Progenitor cell of endocrine pancreas (in vitro differentiated cells): ENCODE data around the gene ADGRV1. TPM values are rescaled to one million over a fixed set of nuclear protein-coding genes. Genes with fewer than 3 reads are reported as not detected.
A peak's percentile ranks its signal among the peaks of the same experiment; 100 is the strongest.

ENCODE experiments used
- DNase-seq: peaks from one replicate; pipeline ENCODE4 v3.0.0; 2021; ENCODE audit warnings: low spot score; ENCODE audit not compliant: unreplicated experiment
- H3K27ac Mint-ChIP-seq: 2 replicates; pipeline ENCODE4 v1.8.0; 2021; ENCODE audit warnings: mild to moderate bottlenecking, moderate library complexity, mixed read lengths
- H3K27me3 Mint-ChIP-seq: 2 replicates; pipeline ENCODE4 v1.8.0; 2021; ENCODE audit warnings: mixed read lengths
- H3K36me3 Mint-ChIP-seq: 2 replicates; pipeline ENCODE4 v1.8.0; 2022; ENCODE audit warnings: mixed read lengths; ENCODE audit not compliant: insufficient read depth
- H3K4me1 Mint-ChIP-seq: 2 replicates; pipeline ENCODE4 v1.8.0; 2021; ENCODE audit warnings: low read depth, mixed read lengths
- H3K4me3 Mint-ChIP-seq: 2 replicates; pipeline ENCODE4 v1.8.0; 2021; ENCODE audit warnings: low read depth, mild to moderate bottlenecking, moderate library complexity, mixed read lengths
- H3K9me3 Mint-ChIP-seq: 2 replicates; pipeline ENCODE4 v1.8.0; 2021; ENCODE audit warnings: low read depth, mixed read lengths
- total RNA-seq: library from RNA; stranded (reverse); gene quantifications from 2 replicates; pipeline ENCODE4 v1.2.1, GENCODE V29; 2021
- TF ChIP-seq, protein P1 (sequence below): fragments of 200-600 bp; sonication (generic); IDR thresholded peaks from one replicate; pipeline ENCODE4 v1.5.0; 2021; ENCODE audit warnings: antibody characterized with exemption, mild to moderate bottlenecking; ENCODE audit not compliant: unreplicated experiment

The ADGRV1 gene
- total RNA-seq, 1 donor from 2014 or later: 82.3 TPM

DNA sequence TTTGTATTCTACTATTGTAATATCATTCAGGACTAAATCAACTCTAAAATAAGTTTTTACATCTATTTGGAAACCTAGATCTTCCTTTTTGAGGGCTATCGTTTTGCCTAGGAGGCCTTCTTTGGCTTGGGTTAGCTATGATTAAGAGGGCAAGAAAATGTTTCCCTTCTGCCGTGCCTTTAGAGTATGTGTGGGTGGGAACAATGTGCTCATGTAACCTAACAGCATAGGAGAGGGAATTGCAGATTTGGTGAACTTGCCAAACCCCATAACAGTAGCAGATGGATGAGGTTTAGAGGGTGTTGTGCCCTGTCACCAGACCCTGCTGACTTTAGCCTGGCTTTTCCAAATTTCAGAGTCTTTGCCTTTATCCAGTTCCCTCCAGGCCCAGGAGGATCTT, 339.0 kb downstream of the ADGRV1 start:
- H3K4me3 Mint-ChIP-seq: no peak overlapping the region
- DNase-seq: no peak
- no peaks in the 10 kb centered on the region for H3K27me3 Mint-ChIP-seq
- H3K36me3 Mint-ChIP-seq: no peaks in the 10 kb centered on the region
- no peak overlapping the region for H3K27ac Mint-ChIP-seq
- TF ChIP-seq, protein P1, sequence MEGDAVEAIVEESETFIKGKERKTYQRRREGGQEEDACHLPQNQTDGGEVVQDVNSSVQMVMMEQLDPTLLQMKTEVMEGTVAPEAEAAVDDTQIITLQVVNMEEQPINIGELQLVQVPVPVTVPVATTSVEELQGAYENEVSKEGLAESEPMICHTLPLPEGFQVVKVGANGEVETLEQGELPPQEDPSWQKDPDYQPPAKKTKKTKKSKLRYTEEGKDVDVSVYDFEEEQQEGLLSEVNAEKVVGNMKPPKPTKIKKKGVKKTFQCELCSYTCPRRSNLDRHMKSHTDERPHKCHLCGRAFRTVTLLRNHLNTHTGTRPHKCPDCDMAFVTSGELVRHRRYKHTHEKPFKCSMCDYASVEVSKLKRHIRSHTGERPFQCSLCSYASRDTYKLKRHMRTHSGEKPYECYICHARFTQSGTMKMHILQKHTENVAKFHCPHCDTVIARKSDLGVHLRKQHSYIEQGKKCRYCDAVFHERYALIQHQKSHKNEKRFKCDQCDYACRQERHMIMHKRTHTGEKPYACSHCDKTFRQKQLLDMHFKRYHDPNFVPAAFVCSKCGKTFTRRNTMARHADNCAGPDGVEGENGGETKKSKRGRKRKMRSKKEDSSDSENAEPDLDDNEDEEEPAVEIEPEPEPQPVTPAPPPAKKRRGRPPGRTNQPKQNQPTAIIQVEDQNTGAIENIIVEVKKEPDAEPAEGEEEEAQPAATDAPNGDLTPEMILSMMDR: no peak
- no peaks in the 10 kb centered on the region for H3K9me3 Mint-ChIP-seq
- peaks cover 10% of the 10 kb centered on the region for H3K4me1 Mint-ChIP-seq

DNA sequence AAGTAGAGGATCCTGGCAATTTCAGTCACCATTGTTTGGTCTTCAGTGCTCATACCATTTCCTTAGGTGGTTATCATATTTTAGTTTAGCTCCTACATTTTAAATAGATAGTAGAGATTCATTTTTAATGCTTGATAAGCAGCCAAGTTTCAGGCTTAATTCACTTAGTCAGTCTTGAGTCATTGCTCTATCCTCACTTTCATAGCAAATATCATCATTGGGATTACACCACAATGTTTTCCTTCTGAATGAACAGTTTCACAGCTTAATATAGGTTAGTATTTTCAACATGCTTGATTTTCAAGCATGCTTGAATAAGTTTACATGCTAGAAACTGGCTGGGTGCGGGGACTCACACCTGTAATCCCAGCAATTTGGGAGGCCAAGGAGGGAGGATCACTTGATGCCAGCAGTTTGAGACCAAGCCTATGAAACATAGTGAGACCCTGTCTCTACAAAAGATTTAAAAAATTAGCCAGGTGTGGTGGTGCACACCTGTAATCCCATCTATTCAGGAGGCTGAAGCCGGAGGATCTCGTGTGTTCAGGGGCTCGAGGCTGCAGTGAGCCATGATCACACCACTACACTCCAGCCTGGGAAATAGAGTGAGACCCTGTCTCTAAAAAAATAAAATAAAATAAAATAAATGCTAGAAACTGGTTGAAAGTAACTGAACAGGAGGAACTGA, 339.9 kb downstream of the ADGRV1 start:
- Mint-ChIP-seq H3K4me3 (no peak overlapping the region), H3K27ac (no peak overlapping the region), H3K9me3 (no peaks in the 10 kb centered on the region), H3K4me1 (peaks cover 10% of the 10 kb centered on the region), H3K36me3 (no peaks in the 10 kb centered on the region), H3K27me3 (no peaks in the 10 kb centered on the region)
- TF ChIP-seq, protein P1: no peak
- DNase-seq: no peak

DNA sequence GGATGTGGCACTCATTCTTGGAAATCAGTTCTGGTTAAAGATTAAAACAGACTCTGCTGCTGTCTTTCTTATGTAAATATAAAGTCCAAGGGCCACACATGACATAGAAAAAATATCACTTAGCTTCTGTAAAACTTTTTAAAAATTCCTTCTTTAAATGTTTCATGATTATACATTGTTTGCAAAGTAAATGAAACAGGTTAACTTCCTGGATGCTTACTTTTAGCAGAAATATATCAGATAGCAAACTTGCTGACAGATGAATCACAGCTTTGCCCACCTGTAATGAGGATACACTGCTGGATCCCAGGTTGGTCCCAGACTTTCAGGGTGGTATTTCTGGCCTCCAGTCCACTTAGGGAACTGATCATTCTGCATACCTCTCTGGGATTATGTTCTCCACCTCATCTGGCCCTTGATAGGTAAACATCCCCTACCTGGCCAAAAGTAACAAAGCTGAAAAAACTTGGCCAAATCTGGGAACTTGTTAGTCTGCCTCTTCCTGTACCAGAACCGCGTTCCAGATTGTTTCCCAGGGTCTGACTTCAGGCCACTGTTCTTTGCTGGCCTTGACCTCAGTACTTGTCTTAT, 340.5 kb downstream of the ADGRV1 start:
- no peaks in the 10 kb centered on the region for H3K27me3 Mint-ChIP-seq
- H3K4me3 Mint-ChIP-seq: no peak overlapping the region
- TF ChIP-seq, protein P1: no peak
- peak overlapping the region; percentile 42 for H3K27ac Mint-ChIP-seq
- DNase-seq: no peak
- no peaks in the 10 kb centered on the region for H3K36me3 Mint-ChIP-seq
- peaks cover 4% of the 10 kb centered on the region for H3K9me3 Mint-ChIP-seq
- H3K4me1 Mint-ChIP-seq: peaks cover 10% of the 10 kb centered on the region

DNA sequence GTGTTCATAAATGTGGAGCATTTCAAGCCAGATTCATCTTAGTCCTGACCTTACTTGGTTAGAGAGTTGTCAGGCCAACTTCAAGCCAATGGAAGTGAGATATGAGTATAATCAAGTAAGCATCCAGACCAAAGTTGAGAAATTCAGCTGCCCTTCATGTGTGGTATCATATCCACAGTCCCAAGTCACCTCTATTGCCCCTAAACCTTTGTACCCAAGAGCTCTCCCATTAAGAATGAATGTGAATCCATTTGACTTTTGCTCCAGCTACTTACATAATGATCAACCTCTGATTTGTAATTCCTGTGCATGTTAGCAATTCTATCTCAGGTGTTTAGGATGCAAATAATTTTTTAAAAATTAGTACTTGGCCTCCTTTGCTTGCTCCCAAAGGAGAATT, 342.7 kb downstream of the ADGRV1 start:
- Mint-ChIP-seq H3K27ac (no peak overlapping the region), H3K4me3 (no peak overlapping the region), H3K36me3 (no peaks in the 10 kb centered on the region), H3K4me1 (peaks cover 10% of the 10 kb centered on the region), H3K27me3 (no peaks in the 10 kb centered on the region), H3K9me3 (peaks cover 7% of the 10 kb centered on the region)
- TF ChIP-seq, protein P1: no peak
- no peak for DNase-seq

DNA sequence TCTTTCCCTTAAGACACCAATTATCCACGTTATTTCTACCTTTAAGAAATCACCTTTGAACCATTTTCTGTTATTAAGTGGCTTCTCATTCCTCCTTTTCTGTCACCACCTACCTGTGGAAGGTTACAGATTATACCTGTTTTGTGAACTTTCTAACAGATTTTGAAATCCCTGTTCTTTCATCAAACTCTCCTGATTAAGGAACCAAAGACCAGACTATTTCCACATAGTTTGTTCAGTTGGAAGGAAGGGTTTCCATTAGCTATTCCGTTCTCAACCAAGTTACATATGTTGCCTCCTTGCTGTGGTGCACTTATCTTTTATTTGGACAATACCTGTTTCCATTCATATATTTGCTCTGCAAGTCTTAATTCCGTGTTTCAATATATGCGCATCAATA, 343.6 kb downstream of the ADGRV1 start:
- Mint-ChIP-seq H3K4me3 (no peak overlapping the region), H3K27ac (no peak overlapping the region), H3K4me1 (peaks cover 10% of the 10 kb centered on the region), H3K9me3 (peaks cover 7% of the 10 kb centered on the region), H3K27me3 (no peaks in the 10 kb centered on the region), H3K36me3 (no peaks in the 10 kb centered on the region)
- no peak for DNase-seq
- TF ChIP-seq, protein P1: no peak
